OCI-LY3 (cell line): Measurements from ENCODE around the gene BCL6B.
A peak's percentile ranks its signal among the peaks of the same experiment; 100 is the strongest.
"Not testable (repeated sequence)": the region's sequence is repeated elsewhere in the genome, so short reads cannot be mapped to it uniquely, and the experiment has no call there.

Experiments
- H2AFZ ChIP-seq: fragments of 200-600, 300-600 bp; shearing (Covaris generic); 2 replicates; pipeline ENCODE4 v1.6.0; 2014; ENCODE audit warnings: antibody characterized with exemption, low read depth, low read length
- H3K27ac ChIP-seq: fragments of 200-600, 300-600 bp; sonication (generic); 2 replicates; pipeline ENCODE4 v1.5.1; 2014; ENCODE audit warnings: mild to moderate bottlenecking, low read length, moderate library complexity, mixed read lengths
- H3K27me3 ChIP-seq: fragments of 200-600, 300-600 bp; sonication (generic); 2 replicates; pipeline ENCODE4 v1.6.1; 2014; ENCODE audit warnings: low read depth, low read length, mixed read lengths
- H3K36me3 ChIP-seq: fragments of 200-600, 300-600 bp; sonication (generic); replicated peaks from 2 replicates; pipeline ENCODE3; 2014; ENCODE audit warnings: low read depth, low read length, mixed read lengths
- H3K4me1 ChIP-seq: fragments of 300-600, 200-600 bp; sonication (generic); 2 replicates; pipeline ENCODE4 v1.6.1; 2014; ENCODE audit warnings: low read length, mixed read lengths
- H3K4me2 ChIP-seq: fragments of 200-600, 300-600 bp; sonication (generic); 2 replicates; pipeline ENCODE4 v1.6.1; 2014; ENCODE audit warnings: low read length, mixed read lengths
- H3K4me3 ChIP-seq: fragments of 300-600, 200-600 bp; sonication (generic); 2 replicates; pipeline ENCODE4 v1.5.1; 2014; ENCODE audit warnings: antibody characterized with exemption, mild to moderate bottlenecking, low read length, moderate library complexity
- H3K79me2 ChIP-seq: fragments of 300-600, 200-600 bp; shearing (Covaris generic); 2 replicates; pipeline ENCODE4 v1.6.1; 2014; ENCODE audit warnings: mild to moderate bottlenecking, low read length, mixed read lengths
- H3K9ac ChIP-seq: fragments of 300-600, 200-600 bp; shearing (Covaris generic); 2 replicates; pipeline ENCODE4 v1.6.0; 2014; ENCODE audit warnings: mild to moderate bottlenecking, low read length, moderate library complexity
- H3K9me3 ChIP-seq: fragments of 200-600, 300-600 bp; shearing (Covaris generic); 2 replicates; pipeline ENCODE4 v1.6.1; 2014; ENCODE audit warnings: low read length, mixed read lengths; ENCODE audit not compliant: insufficient read depth
- H4K20me1 ChIP-seq: fragments of 200-600, 300-600 bp; sonication (generic); 2 replicates; pipeline ENCODE4 v1.6.1; 2016; ENCODE audit warnings: low read length, mixed read lengths; ENCODE audit not compliant: insufficient read depth
- CTCF ChIP-seq: fragments of 200-600, 300-600 bp; sonication (generic); IDR thresholded peaks from 2 replicates; pipeline ENCODE4 v1.5.1; 2014; ENCODE audit warnings: antibody characterized with exemption, low read length, low read depth
- EZH2phosphoT487 ChIP-seq: fragments of 200-600 bp; shearing (Covaris generic); IDR thresholded peaks from 2 replicates; pipeline ENCODE4 v1.6.1; 2018; ENCODE audit warnings: antibody characterized with exemption, mixed run types, low read depth

BCL6B gene

GRCh38 chr17:7043497-7044198 is 20.8 kb downstream of the BCL6B start, which contains the start of gene SLC16A11:
Gene SLC16A11 (minus strand): TSS chr17:7044092. CDS start chr17:7043513, 579 bp downstream.
- H3K27me3 ChIP-seq = no peaks in the 10 kb centered on the region
- TF ChIP-seq CTCF = no peak
- no peak for TF ChIP-seq EZH2phosphoT487
- no peaks in the 10 kb centered on the region for H4K20me1 ChIP-seq
- H3K4me2 ChIP-seq = no peak within 1 kb of the TSS
- H3K9ac ChIP-seq = no peak within 1 kb of the TSS
- no peak within 1 kb of the TSS for H3K4me3 ChIP-seq
- no peak within 1 kb of the TSS for H3K27ac ChIP-seq
- no peak within 1 kb of the TSS for H2AFZ ChIP-seq
- no peaks in the 10 kb centered on the region for H3K79me2 ChIP-seq
- no peaks in the 10 kb centered on the region for H3K9me3 ChIP-seq
- H3K4me1 ChIP-seq = peaks cover 9% of the 10 kb centered on the region; the same call in 1 of the 2 replicates
- H3K36me3 ChIP-seq = no peaks in the 10 kb centered on the region

- H3K9ac ChIP-seq = 0 out of 2 replicates have a peak overlapping the region, but pooled peaks have one; percentile 52
- H3K27ac ChIP-seq = no peak overlapping the region
- peak overlapping the region; percentile 96 for H3K4me2 ChIP-seq
- no peaks in the 10 kb centered on the region for H3K36me3 ChIP-seq
- no peak overlapping the region for H2AFZ ChIP-seq
- no peaks in the 10 kb centered on the region for H4K20me1 ChIP-seq
- H3K9me3 ChIP-seq = no peaks in the 10 kb centered on the region
- no peaks in the 10 kb centered on the region for H3K27me3 ChIP-seq
- H3K79me2 ChIP-seq = no peaks in the 10 kb centered on the region
- peaks cover 9% of the 10 kb centered on the region; the same call in 1 of the 2 replicates for H3K4me1 ChIP-seq
- peak overlapping the region; percentile 79 for H3K4me3 ChIP-seq
- TF ChIP-seq CTCF = peak; percentile 78
- no peak for TF ChIP-seq EZH2phosphoT487
Measured at GRCh38 chr17:7045492-7046126, 22.8 kb downstream of the BCL6B start.

- H4K20me1 ChIP-seq = no peaks in the 10 kb centered on the region
- no peaks in the 10 kb centered on the region for H3K36me3 ChIP-seq
- peak overlapping the region; percentile 52 for H3K9ac ChIP-seq
- H3K9me3 ChIP-seq = no peaks in the 10 kb centered on the region
- peak overlapping the region; percentile 96 for H3K4me2 ChIP-seq
- peak overlapping the region; percentile 83 for H2AFZ ChIP-seq
- H3K27me3 ChIP-seq = no peaks in the 10 kb centered on the region
- H3K4me1 ChIP-seq = peaks cover 9% of the 10 kb centered on the region; the same call in 1 of the 2 replicates
- H3K4me3 ChIP-seq = peak overlapping the region; percentile 79
- TF ChIP-seq CTCF (no peak), EZH2phosphoT487 (no peak)
- no peaks in the 10 kb centered on the region for H3K79me2 ChIP-seq
- H3K27ac ChIP-seq = no peak overlapping the region
Measured at GRCh38 chr17:7046127-7046724, 23.4 kb downstream of the BCL6B start.

GRCh38 chr17:7046725-7047397 is 24.0 kb downstream of the BCL6B start:
- H3K4me3 ChIP-seq = peak overlapping the region; percentile 79

More at GRCh38 chr17:7046725-7047397, 24.0 kb downstream of the BCL6B start:
- Histone ChIP-seq H2AFZ (peak overlapping the region; percentile 83), H3K9ac (peak overlapping the region; percentile 52), H3K4me2 (peak overlapping the region; percentile 96)
- H3K36me3 ChIP-seq, H4K20me1 ChIP-seq, H3K27ac ChIP-seq, H3K9me3 ChIP-seq, H3K79me2 ChIP-seq, H3K4me1 ChIP-seq, H3K27me3 ChIP-seq: not testable (repeated sequence)
